ENCODE measurements around the gene FAM111B.
"Not testable (repeated sequence)": the region's sequence is repeated elsewhere in the genome, so short reads cannot be mapped to it uniquely, and the experiment has no call there.

FAM111B gene

GRCh38 chr11:59076876-59077571, 30.0 kb upstream of the FAM111B start:
- peak; percentile 35 for DNase-seq (ENCODE audit: low spot score)

GRCh38 chr11:59078435-59078834, 28.6 kb upstream of the FAM111B start:
- in situ Hi-C loops (cut with MboI; ENCODE audit: low pct_unique_long_range_greater_than_20kb, low sequenced_read_pairs, unreplicated experiment), result no loop called here
- TF ChIP-seq CTCF (IDR thresholded peaks at IDR 0.05; ENCODE audit: extremely low read depth, insufficient read depth, missing control alignments), result no peak
- no peak for DNase-seq (ENCODE audit: low spot score)

More at GRCh38 chr11:59076876-59077571, 30.0 kb upstream of the FAM111B start:
- no peak for TF ChIP-seq CTCF (IDR thresholded peaks at IDR 0.05; ENCODE audit: extremely low read depth, insufficient read depth, missing control alignments)
- in situ Hi-C loops (cut with MboI; ENCODE audit: low pct_unique_long_range_greater_than_20kb, low sequenced_read_pairs, unreplicated experiment), result no loop called here

- in situ Hi-C loops (cut with MboI; ENCODE audit: low pct_unique_long_range_greater_than_20kb, low sequenced_read_pairs, unreplicated experiment), result no loop called here
- TF ChIP-seq CTCF (IDR thresholded peaks at IDR 0.05; ENCODE audit: extremely low read depth, insufficient read depth, missing control alignments), result no peak
These were observed 28.0 kb upstream of the FAM111B start for GRCh38 chr11:59079086-59079485.

GRCh38 chr11:59080421-59080820, 26.6 kb upstream of the FAM111B start:
- in situ Hi-C loops (cut with MboI; ENCODE audit: low pct_unique_long_range_greater_than_20kb, low sequenced_read_pairs, unreplicated experiment); DNase-seq (ENCODE audit: low spot score): not testable (repeated sequence)

More at GRCh38 chr11:59079086-59079485, 28.0 kb upstream of the FAM111B start:
- no peak for DNase-seq (ENCODE audit: low spot score)

- in situ Hi-C loops (cut with MboI; ENCODE audit: low pct_unique_long_range_greater_than_20kb, low sequenced_read_pairs, unreplicated experiment), result not testable (repeated sequence)
These were observed 25.5 kb upstream of the FAM111B start for GRCh38 chr11:59081430-59082020.

GRCh38 chr11:59086007-59086406, 21.0 kb upstream of the FAM111B start, which contains the start of gene GLYATL1B:
Gene GLYATL1B, plus strand, starts transcription at chr11:59086307. Its CDS starts 0 bp downstream, at chr11:59086307.
- in situ Hi-C loops (cut with MboI; ENCODE audit: low pct_unique_long_range_greater_than_20kb, low sequenced_read_pairs, unreplicated experiment); DNase-seq (ENCODE audit: low spot score): not testable (repeated sequence)

More at GRCh38 chr11:59081430-59082020, 25.5 kb upstream of the FAM111B start:
- DNase-seq (ENCODE audit: low spot score), result not testable (repeated sequence)

GRCh38 chr11:59088162-59088561, 18.9 kb upstream of the FAM111B start:
- in situ Hi-C loops (cut with MboI; ENCODE audit: low pct_unique_long_range_greater_than_20kb, low sequenced_read_pairs, unreplicated experiment), result no loop called here
- DNase-seq (ENCODE audit: low spot score), result no peak
- no peak for TF ChIP-seq CTCF (IDR thresholded peaks at IDR 0.05; ENCODE audit: extremely low read depth, insufficient read depth, missing control alignments)

GRCh38 chr11:59093576-59093975, 13.5 kb upstream of the FAM111B start:
- in situ Hi-C loops (cut with MboI; ENCODE audit: low pct_unique_long_range_greater_than_20kb, low sequenced_read_pairs, unreplicated experiment); DNase-seq (ENCODE audit: low spot score): not testable (repeated sequence)

GRCh38 chr11:59095225-59095624, 11.8 kb upstream of the FAM111B start:
- in situ Hi-C loops (cut with MboI; ENCODE audit: low pct_unique_long_range_greater_than_20kb, low sequenced_read_pairs, unreplicated experiment); DNase-seq (ENCODE audit: low spot score): not testable (repeated sequence)

- in situ Hi-C loops (cut with MboI; ENCODE audit: low pct_unique_long_range_greater_than_20kb, low sequenced_read_pairs, unreplicated experiment); DNase-seq (ENCODE audit: low spot score): not testable (repeated sequence)
These were observed 11.0 kb upstream of the FAM111B start for GRCh38 chr11:59095972-59096575.

Data from GM13977 (cell line).